HG02759 (cell line): ENCODE data around the gene EIF4G2.
"Not testable (repeated sequence)": the region's sequence is repeated elsewhere in the genome, so short reads cannot be mapped to it uniquely, and the experiment has no call there.

Experiments used
- ATAC-seq: cut with Tn5 transposase; IDR thresholded peaks from one replicate; pipeline ENCODE4 v1.9.1; 2021; ENCODE audit warnings: mild to moderate bottlenecking, moderate library complexity; ENCODE audit not compliant: unreplicated experiment

Gene EIF4G2

GRCh38 chr11:10808553-10809372, at the start of gene EIF4G2:
Gene EIF4G2 (minus strand): TSS chr11:10808926.
- ATAC-seq: peak; percentile 96

- ATAC-seq: peak; percentile 92
These were observed 49.1 kb upstream of the EIF4G2 start, which contains the start of gene ZBED5 for GRCh38 chr11:10857709-10858438. Gene ZBED5 (minus strand): TSS chr11:10858053. CDS start chr11:10854945, 3,108 bp downstream.

- peak; percentile 25 for ATAC-seq
These were observed 48.7 kb upstream of the EIF4G2 start for GRCh38 chr11:10857459-10857708.

GRCh38 chr11:10856689-10857458, 48.1 kb upstream of the EIF4G2 start:
- peak; percentile 0 for ATAC-seq

GRCh38 chr11:10855295-10855694, 46.6 kb upstream of the EIF4G2 start:
- no peak for ATAC-seq

GRCh38 chr11:10847960-10848860, 39.5 kb upstream of the EIF4G2 start:
- ATAC-seq: no peak

- no peak for ATAC-seq
These were observed 37.9 kb upstream of the EIF4G2 start for GRCh38 chr11:10846660-10847059.

GRCh38 chr11:10845589-10845988, 36.9 kb upstream of the EIF4G2 start:
- no peak for ATAC-seq

GRCh38 chr11:10844796-10845195, 36.1 kb upstream of the EIF4G2 start:
- ATAC-seq: no peak

GRCh38 chr11:10844356-10844755, 35.6 kb upstream of the EIF4G2 start:
- no peak for ATAC-seq

GRCh38 chr11:10838881-10839280, 30.2 kb upstream of the EIF4G2 start:
- ATAC-seq: no peak

- ATAC-seq: no peak
These were observed 29.4 kb upstream of the EIF4G2 start for GRCh38 chr11:10838083-10838482.

GRCh38 chr11:10836884-10837283, 28.2 kb upstream of the EIF4G2 start:
- not testable (repeated sequence) for ATAC-seq

- no peak for ATAC-seq
These were observed 20.4 kb upstream of the EIF4G2 start for GRCh38 chr11:10829139-10829538.

- no peak for ATAC-seq
These were observed 19.7 kb upstream of the EIF4G2 start for GRCh38 chr11:10828402-10828801.

- ATAC-seq: peak; percentile 66
These were observed 16.2 kb upstream of the EIF4G2 start for GRCh38 chr11:10824888-10825287.

- no peak for ATAC-seq
These were observed 14.4 kb upstream of the EIF4G2 start for GRCh38 chr11:10823152-10823579.

- not testable (repeated sequence) for ATAC-seq
These were observed 13.8 kb upstream of the EIF4G2 start for GRCh38 chr11:10822491-10822890.

- ATAC-seq: no peak
These were observed 9.9 kb upstream of the EIF4G2 start for GRCh38 chr11:10818594-10818993.

- no peak for ATAC-seq
These were observed 5.2 kb upstream of the EIF4G2 start for GRCh38 chr11:10813945-10814344.
